Measurements from ENCODE around the gene ESYT2. TPM values are rescaled to one million over a fixed set of nuclear protein-coding genes. Genes with fewer than 3 reads are reported as not detected.

ESYT2 gene
- polyA plus RNA-seq, 1 of the 3 experiments (the other 2 are of a cell fraction), result 34.2 TPM

DNA sequence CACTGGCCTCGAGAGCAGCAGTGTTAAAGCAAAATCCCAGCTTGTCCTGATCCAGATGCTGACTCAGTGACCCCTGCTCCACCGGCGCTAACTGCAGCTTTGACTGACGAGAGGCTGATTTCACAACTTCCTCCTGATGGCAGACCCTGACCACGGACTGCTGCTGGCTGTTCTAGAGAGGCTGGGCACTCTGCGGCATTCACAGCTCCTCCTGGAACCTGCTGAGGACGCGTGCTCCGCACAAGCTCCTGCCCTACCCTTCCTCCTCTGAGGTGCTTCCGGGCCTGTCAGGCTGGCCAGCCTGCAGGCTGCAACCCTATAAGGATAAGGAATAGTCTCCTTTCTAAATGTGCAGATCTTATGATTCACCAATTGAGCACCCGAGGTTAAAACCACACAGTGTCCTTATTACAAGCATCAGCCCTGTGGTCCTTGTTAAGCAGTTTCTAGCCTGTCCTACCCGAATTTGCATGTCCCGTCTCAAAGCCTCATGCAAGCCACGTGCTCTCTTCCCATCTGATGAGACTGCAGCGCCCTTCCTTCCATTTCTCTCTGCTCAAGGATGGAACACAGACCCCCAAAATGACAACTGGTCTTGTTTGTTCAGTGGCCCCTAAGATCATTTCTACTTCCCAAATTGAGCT is 89.2 kb downstream of the ESYT2 start:
- no peaks in the 10 kb centered on the region; a peak in 1 of 4 replicates for H3K4me1 ChIP-seq (ENCODE audit: control insufficient read depth in 1 of 2, insufficient read depth in 2 of 2, low read depth in 1 of 2, low read length in 1 of 2)
- H3K79me2 ChIP-seq (ENCODE audit: insufficient read depth), result no peaks in the 10 kb centered on the region
- POLR2A ChIA-PET, result no interaction called here
- H3K9me2 ChIP-seq, result no peaks in the 10 kb centered on the region
- peaks cover 69 to 82% of the 10 kb centered on the region in 2 experiments for H3K36me3 ChIP-seq (replicated peaks in 1 of 2; ENCODE audit: control insufficient read depth in 1 of 2, insufficient read depth in 2 of 2, low read length in 1 of 2)
- no peaks in the 10 kb centered on the region for H3K9me3 ChIP-seq
- H3K27ac ChIP-seq (ENCODE audit: low read depth in 2 of 2, low read length in 1 of 2), result peak overlapping the region in 1 of 2 experiments; percentile 44; a peak in 2 of 4 replicates
- H4K20me1 ChIP-seq (ENCODE audit: insufficient read depth), result no peaks in the 10 kb centered on the region
- peaks cover 7% of the 10 kb centered on the region for H3F3A ChIP-seq (replicated peaks; ENCODE audit: insufficient read depth)
- no peak for TF ChIP-seq FOXJ3 (CRISPR knock-in tag; IDR thresholded peaks at IDR 0.05)
- no peak for TF ChIP-seq FOXM1 (IDR thresholded peaks at IDR 0.05; ENCODE audit: low read depth)
- TF ChIP-seq JUND (IDR thresholded peaks at IDR 0.05), result no peak
- TF ChIP-seq RAD21 (IDR thresholded peaks at IDR 0.05; ENCODE audit: low read length), result no peak
- TF ChIP-seq, protein P1, sequence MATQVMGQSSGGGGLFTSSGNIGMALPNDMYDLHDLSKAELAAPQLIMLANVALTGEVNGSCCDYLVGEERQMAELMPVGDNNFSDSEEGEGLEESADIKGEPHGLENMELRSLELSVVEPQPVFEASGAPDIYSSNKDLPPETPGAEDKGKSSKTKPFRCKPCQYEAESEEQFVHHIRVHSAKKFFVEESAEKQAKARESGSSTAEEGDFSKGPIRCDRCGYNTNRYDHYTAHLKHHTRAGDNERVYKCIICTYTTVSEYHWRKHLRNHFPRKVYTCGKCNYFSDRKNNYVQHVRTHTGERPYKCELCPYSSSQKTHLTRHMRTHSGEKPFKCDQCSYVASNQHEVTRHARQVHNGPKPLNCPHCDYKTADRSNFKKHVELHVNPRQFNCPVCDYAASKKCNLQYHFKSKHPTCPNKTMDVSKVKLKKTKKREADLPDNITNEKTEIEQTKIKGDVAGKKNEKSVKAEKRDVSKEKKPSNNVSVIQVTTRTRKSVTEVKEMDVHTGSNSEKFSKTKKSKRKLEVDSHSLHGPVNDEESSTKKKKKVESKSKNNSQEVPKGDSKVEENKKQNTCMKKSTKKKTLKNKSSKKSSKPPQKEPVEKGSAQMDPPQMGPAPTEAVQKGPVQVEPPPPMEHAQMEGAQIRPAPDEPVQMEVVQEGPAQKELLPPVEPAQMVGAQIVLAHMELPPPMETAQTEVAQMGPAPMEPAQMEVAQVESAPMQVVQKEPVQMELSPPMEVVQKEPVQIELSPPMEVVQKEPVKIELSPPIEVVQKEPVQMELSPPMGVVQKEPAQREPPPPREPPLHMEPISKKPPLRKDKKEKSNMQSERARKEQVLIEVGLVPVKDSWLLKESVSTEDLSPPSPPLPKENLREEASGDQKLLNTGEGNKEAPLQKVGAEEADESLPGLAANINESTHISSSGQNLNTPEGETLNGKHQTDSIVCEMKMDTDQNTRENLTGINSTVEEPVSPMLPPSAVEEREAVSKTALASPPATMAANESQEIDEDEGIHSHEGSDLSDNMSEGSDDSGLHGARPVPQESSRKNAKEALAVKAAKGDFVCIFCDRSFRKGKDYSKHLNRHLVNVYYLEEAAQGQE (IDR thresholded peaks at IDR 0.05; ENCODE audit: low read depth, low read length), result no peak
- no peak for TF ChIP-seq SIN3A (IDR thresholded peaks at IDR 0.05; ENCODE audit: borderline replicate concordance, low read depth, low read length)
- no peak for TF ChIP-seq MXI1 (IDR thresholded peaks at IDR 0.05; ENCODE audit: low read depth, low read length)
- no peak for TF ChIP-seq RCOR1 (IDR thresholded peaks at IDR 0.05; ENCODE audit: low read length)
- TF ChIP-seq NRF1 (IDR thresholded peaks at IDR 0.05; ENCODE audit: low read depth, low read length), result no peak
- no peak for TF ChIP-seq YY1 (IDR thresholded peaks at IDR 0.05; ENCODE audit: low read depth)
- TF ChIP-seq, protein P2, sequence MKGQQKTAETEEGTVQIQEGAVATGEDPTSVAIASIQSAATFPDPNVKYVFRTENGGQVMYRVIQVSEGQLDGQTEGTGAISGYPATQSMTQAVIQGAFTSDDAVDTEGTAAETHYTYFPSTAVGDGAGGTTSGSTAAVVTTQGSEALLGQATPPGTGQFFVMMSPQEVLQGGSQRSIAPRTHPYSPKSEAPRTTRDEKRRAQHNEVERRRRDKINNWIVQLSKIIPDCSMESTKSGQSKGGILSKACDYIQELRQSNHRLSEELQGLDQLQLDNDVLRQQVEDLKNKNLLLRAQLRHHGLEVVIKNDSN (IDR thresholded peaks at IDR 0.05; ENCODE audit: borderline replicate concordance, low read depth), result no peak
- no peak for DNase-seq
- H3K9ac ChIP-seq, result no peak overlapping the region
- H3K27me3 ChIP-seq (ENCODE audit: insufficient read depth), result no peaks in the 10 kb centered on the region
- 82% methylated on average over 15 of the region's 15 CpGs for WGBS (ENCODE audit: low lambda C conversion rate)
- H2AFZ ChIP-seq (ENCODE audit: low read depth), result no peak overlapping the region
- CTCF ChIA-PET, result interaction anchor here (0.7 to 1.1 kb wide), 5 partner anchors 9 to 248 kb away, joined by 3 read pairs; no protein-coding TSS in a partner anchor
- no peak overlapping the region for H3K4me2 ChIP-seq
- H3K4me3 ChIP-seq (ENCODE audit: low read depth in 2 of 2, low read length in 1 of 2), result no peak overlapping the region

DNA sequence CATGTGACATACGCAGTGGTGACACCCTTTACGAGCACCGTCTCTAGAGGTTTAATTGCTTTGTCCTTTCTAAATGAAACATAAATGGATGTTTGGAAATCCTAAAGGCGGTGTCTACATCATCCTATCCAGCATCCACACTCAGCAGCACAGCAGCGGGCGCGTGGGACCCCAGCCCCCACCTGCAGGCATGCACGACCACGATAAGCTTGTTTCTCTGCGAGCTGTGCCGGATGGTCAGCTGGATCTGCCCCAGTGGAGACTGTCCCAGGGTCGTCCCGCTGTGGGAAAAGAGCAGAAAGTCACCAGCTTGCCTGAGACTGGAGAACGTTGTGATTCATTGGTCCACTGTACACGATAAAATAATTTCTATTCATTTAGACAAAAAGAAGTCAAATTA is 90.5 kb downstream of the ESYT2 start:
- CTCF ChIA-PET, result no interaction called here
- TF ChIP-seq NFIC (IDR thresholded peaks at IDR 0.05; ENCODE audit: borderline replicate concordance), result no peak
- no peak for TF ChIP-seq TEAD4 (IDR thresholded peaks at IDR 0.05; ENCODE audit: borderline replicate concordance, insufficient read depth)
- no peak for TF ChIP-seq EZH2phosphoT487 (IDR thresholded peaks at IDR 0.05; ENCODE audit: borderline replicate concordance, low read depth)
- TF ChIP-seq TAF1 (IDR thresholded peaks at IDR 0.05; ENCODE audit: borderline replicate concordance, low read depth, low read length), result no peak
- TF ChIP-seq, protein P2 (IDR thresholded peaks at IDR 0.05; ENCODE audit: borderline replicate concordance, low read depth), result no peak
- no peak for TF ChIP-seq MEF2A (IDR thresholded peaks at IDR 0.05; ENCODE audit: borderline replicate concordance, low read depth)
- no peak for TF ChIP-seq GABPA (IDR thresholded peaks at IDR 0.05; ENCODE audit: low read depth)
- TF ChIP-seq, protein P3, sequence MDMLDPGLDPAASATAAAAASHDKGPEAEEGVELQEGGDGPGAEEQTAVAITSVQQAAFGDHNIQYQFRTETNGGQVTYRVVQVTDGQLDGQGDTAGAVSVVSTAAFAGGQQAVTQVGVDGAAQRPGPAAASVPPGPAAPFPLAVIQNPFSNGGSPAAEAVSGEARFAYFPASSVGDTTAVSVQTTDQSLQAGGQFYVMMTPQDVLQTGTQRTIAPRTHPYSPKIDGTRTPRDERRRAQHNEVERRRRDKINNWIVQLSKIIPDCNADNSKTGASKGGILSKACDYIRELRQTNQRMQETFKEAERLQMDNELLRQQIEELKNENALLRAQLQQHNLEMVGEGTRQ (IDR thresholded peaks at IDR 0.05; ENCODE audit: borderline replicate concordance, low read depth, low read length), result no peak
- TF ChIP-seq RAD21 (IDR thresholded peaks at IDR 0.05; ENCODE audit: low read length), result no peak
- no peak for TF ChIP-seq RCOR1 (IDR thresholded peaks at IDR 0.05; ENCODE audit: low read length)

More for the DNA sequence above, 90.5 kb downstream of the ESYT2 start:
- no peak overlapping the region for H2AFZ ChIP-seq (ENCODE audit: low read depth)
- no peak for DNase-seq
- H3K4me1 ChIP-seq (ENCODE audit: control insufficient read depth in 1 of 2, insufficient read depth in 2 of 2, low read depth in 1 of 2, low read length in 1 of 2), result no peaks in the 10 kb centered on the region; a peak in 1 of 4 replicates
- H3K36me3 ChIP-seq (replicated peaks in 1 of 2; ENCODE audit: control insufficient read depth in 1 of 2, insufficient read depth in 2 of 2, low read length in 1 of 2), result peaks cover 71 to 80% of the 10 kb centered on the region in 2 experiments
- no peaks in the 10 kb centered on the region for H4K20me1 ChIP-seq (ENCODE audit: insufficient read depth)
- no peak overlapping the region for H3K9ac ChIP-seq
- no peaks in the 10 kb centered on the region for H3K27me3 ChIP-seq (ENCODE audit: insufficient read depth)
- H3K27ac ChIP-seq (ENCODE audit: low read depth in 2 of 2, low read length in 1 of 2), result no peak overlapping the region
- peaks cover 7% of the 10 kb centered on the region for H3F3A ChIP-seq (replicated peaks; ENCODE audit: insufficient read depth)
- no peak overlapping the region for H3K4me3 ChIP-seq (ENCODE audit: low read depth in 2 of 2, low read length in 1 of 2)
- no peaks in the 10 kb centered on the region for H3K9me2 ChIP-seq
- POLR2A ChIA-PET, result no interaction called here
- no peak overlapping the region for H3K4me2 ChIP-seq
- H3K79me2 ChIP-seq (ENCODE audit: insufficient read depth), result no peaks in the 10 kb centered on the region
- 93% methylated on average over 15 of the region's 15 CpGs for WGBS (ENCODE audit: low lambda C conversion rate)
- no peaks in the 10 kb centered on the region for H3K9me3 ChIP-seq

Measured in SK-N-SH (cell line).